HepG2 (cell line): Measurements from ENCODE around the gene SLC16A4. TPM values are rescaled to one million over a fixed set of nuclear protein-coding genes. Genes with fewer than 3 reads are reported as not detected.
A peak's percentile ranks its signal among the peaks of the same experiment; 100 is the strongest.

Source experiments
- AGO2 ChIP-seq: fragments of 200-400 bp; formaldehyde crosslinking; optimal IDR thresholded peaks from 2 replicates; pipeline ENCODE3; 2017; ENCODE audit warnings: mild to moderate bottlenecking, low read depth, low read length, moderate library complexity
- BCL6 ChIP-seq: IDR thresholded peaks from 2 replicates; pipeline ENCODE4 v1.6.1; 2016; ENCODE audit warnings: missing genetic modification reagents, missing compliant biosample characterization
- HES4 ChIP-seq: sonication (generic); formaldehyde crosslinking; IDR thresholded peaks from 2 replicates; pipeline ENCODE4 v1.9.0; 2021; ENCODE audit warnings: mild to moderate bottlenecking, missing genetic modification reagents, borderline replicate concordance
- IKZF1 ChIP-seq: fragments of 450-650 bp; IDR thresholded peaks from 2 replicates; pipeline ENCODE4 v1.7.1; 2016
- NCOA5 ChIP-seq: sonication (generic); formaldehyde crosslinking; IDR thresholded peaks from 2 replicates; pipeline ENCODE4 v1.4.0; 2020; ENCODE audit warnings: missing genetic modification reagents
- PAF1 ChIP-seq: IDR thresholded peaks from 2 replicates; pipeline ENCODE4 v1.6.1; 2016; ENCODE audit warnings: missing genetic modification reagents, missing compliant biosample characterization
- PHB2 ChIP-seq: fragments of 450-650 bp; IDR thresholded peaks from 2 replicates; pipeline ENCODE4 v1.6.1; 2018; ENCODE audit not compliant: partially characterized antibody
- REL ChIP-seq: sonication (generic); formaldehyde crosslinking; conservative IDR thresholded peaks from 2 replicates; pipeline ENCODE4 v1.8.0; 2022; ENCODE audit warnings: mild to moderate bottlenecking, missing genetic modification reagents, moderate library complexity
- RNF2 ChIP-seq: fragments of 450-650 bp; conservative IDR thresholded peaks from 2 replicates; pipeline ENCODE4 v1.6.1; 2016; ENCODE audit warnings: low read depth
- SP5 ChIP-seq: IDR thresholded peaks from 2 replicates; pipeline ENCODE4 v1.6.1; 2016; ENCODE audit warnings: low read depth, borderline replicate concordance
- TBL1XR1 ChIP-seq: fragments of 150-350 bp; IDR thresholded peaks from 2 replicates; pipeline ENCODE4 v1.6.1; 2014; ENCODE audit warnings: borderline replicate concordance, low read length; ENCODE audit not compliant: partially characterized antibody
- TBX3 ChIP-seq: fragments of 450-650 bp; IDR thresholded peaks from 2 replicates; pipeline ENCODE4 v1.6.1; 2017; ENCODE audit warnings: antibody characterized with exemption, mild to moderate bottlenecking, inconsistent platforms, borderline replicate concordance
- U2AF1 ChIP-seq: fragments of 200-400 bp; formaldehyde crosslinking; optimal IDR thresholded peaks from 2 replicates; pipeline ENCODE3; 2017; ENCODE audit warnings: mild to moderate bottlenecking, low read depth, low read length
- ZNF124 ChIP-seq: sonication (generic); formaldehyde crosslinking; IDR thresholded peaks from 2 replicates; pipeline ENCODE4 v1.4.0; 2020; ENCODE audit warnings: missing genetic modification reagents
- ZNF260 ChIP-seq: sonication (generic); formaldehyde crosslinking; IDR thresholded peaks from 2 replicates; pipeline ENCODE4 v1.4.0; 2020; ENCODE audit warnings: missing genetic modification reagents, low read depth, mild to moderate bottlenecking, borderline replicate concordance
- ZNF33A ChIP-seq: sonication (generic); formaldehyde crosslinking; IDR thresholded peaks from 2 replicates; pipeline ENCODE4 v1.5.1; 2020; ENCODE audit warnings: missing genetic modification reagents, mild to moderate bottlenecking, moderate library complexity, borderline replicate concordance
- ZNF33B ChIP-seq: sonication (generic); formaldehyde crosslinking; IDR thresholded peaks from 2 replicates; pipeline ENCODE4 v1.5.1; 2020; ENCODE audit warnings: mild to moderate bottlenecking, missing genetic modification reagents
- ZNF451 ChIP-seq: sonication (generic); formaldehyde crosslinking; IDR thresholded peaks from 2 replicates; pipeline ENCODE4 v1.5.0; 2020; ENCODE audit warnings: mild to moderate bottlenecking, missing genetic modification reagents
- ZNF510 ChIP-seq: sonication (generic); formaldehyde crosslinking; IDR thresholded peaks from 2 replicates; pipeline ENCODE4 v1.4.0; 2020; ENCODE audit warnings: low read depth, mild to moderate bottlenecking, missing genetic modification reagents
- ZNF672 ChIP-seq: sonication (generic); formaldehyde crosslinking; IDR thresholded peaks from 2 replicates; pipeline ENCODE4 v1.8.1; 2022; ENCODE audit warnings: missing genetic modification reagents
- ZNF766 ChIP-seq: sonication (generic); formaldehyde crosslinking; IDR thresholded peaks from 2 replicates; pipeline ENCODE4 v1.5.0; 2020; ENCODE audit warnings: missing genetic modification reagents, borderline replicate concordance
- ZZZ3 ChIP-seq: sonication (generic); formaldehyde crosslinking; IDR thresholded peaks from 2 replicates; pipeline ENCODE4 v1.4.0; 2020; ENCODE audit warnings: missing genetic modification reagents, mild to moderate bottlenecking, borderline replicate concordance
- polyA plus RNA-seq, 8 experiments: library from polyadenylated mRNA; depleted of rRNA in 3 of 8; stranded (reverse) in 7 of 8; unstranded in 1 of 8; fragments of >200 nt; fragmentation: Illumina TruSeq in 4 of 8; extraction: Trizol in 4 of 8; gene quantifications; 2 replicates each; pipeline versions ENCODE4 v1.2.1 to v1.2.3, GENCODE V29; 2011 to 2016; ENCODE audit warnings: low read depth in 4 of 8, missing spikeins in 1 of 8, mixed read lengths in 1 of 8; ENCODE audit not compliant: insufficient read depth in 1 of 8
- total RNA-seq, 5 experiments: library from RNA; depleted of rRNA; stranded (reverse); fragments of >200 nt; fragmentation: Illumina TruSeq; extraction: Trizol; gene quantifications; 2 replicates each; pipeline ENCODE4 v1.2.3, GENCODE V29; 2016; ENCODE audit warnings: low read depth in 1 of 5
- TF ChIP-seq, protein P1 (sequence below): sonication (generic); formaldehyde crosslinking; IDR thresholded peaks from 2 replicates; pipeline ENCODE4 v1.4.0; 2020; ENCODE audit warnings: low read depth, mild to moderate bottlenecking, missing genetic modification reagents
- TF ChIP-seq, protein P2 (sequence below): sonication (generic); formaldehyde crosslinking; IDR thresholded peaks from 2 replicates; pipeline ENCODE4 v1.4.0; 2020; ENCODE audit warnings: missing genetic modification reagents
- TF ChIP-seq, protein P3 (sequence below): IDR thresholded peaks from 2 replicates; pipeline ENCODE4 v1.6.1; 2012; ENCODE audit warnings: inconsistent platforms
- TF ChIP-seq, protein P4 (sequence below): sonication (generic); formaldehyde crosslinking; IDR thresholded peaks from 2 replicates; pipeline ENCODE4 v1.5.1; 2020; ENCODE audit warnings: mild to moderate bottlenecking, missing genetic modification reagents, moderate library complexity
- TF ChIP-seq, protein P5 (sequence below): sonication (generic); formaldehyde crosslinking; IDR thresholded peaks from 2 replicates; pipeline ENCODE4 v1.4.0; 2020; ENCODE audit warnings: mild to moderate bottlenecking, missing genetic modification reagents

The SLC16A4 gene
- total and polyA plus RNA-seq, 2 of the 13 experiments (the other 11 are each of a cell fraction or from before 2014, with no cell fraction given): 1.1 to 1.5 TPM

DNA sequence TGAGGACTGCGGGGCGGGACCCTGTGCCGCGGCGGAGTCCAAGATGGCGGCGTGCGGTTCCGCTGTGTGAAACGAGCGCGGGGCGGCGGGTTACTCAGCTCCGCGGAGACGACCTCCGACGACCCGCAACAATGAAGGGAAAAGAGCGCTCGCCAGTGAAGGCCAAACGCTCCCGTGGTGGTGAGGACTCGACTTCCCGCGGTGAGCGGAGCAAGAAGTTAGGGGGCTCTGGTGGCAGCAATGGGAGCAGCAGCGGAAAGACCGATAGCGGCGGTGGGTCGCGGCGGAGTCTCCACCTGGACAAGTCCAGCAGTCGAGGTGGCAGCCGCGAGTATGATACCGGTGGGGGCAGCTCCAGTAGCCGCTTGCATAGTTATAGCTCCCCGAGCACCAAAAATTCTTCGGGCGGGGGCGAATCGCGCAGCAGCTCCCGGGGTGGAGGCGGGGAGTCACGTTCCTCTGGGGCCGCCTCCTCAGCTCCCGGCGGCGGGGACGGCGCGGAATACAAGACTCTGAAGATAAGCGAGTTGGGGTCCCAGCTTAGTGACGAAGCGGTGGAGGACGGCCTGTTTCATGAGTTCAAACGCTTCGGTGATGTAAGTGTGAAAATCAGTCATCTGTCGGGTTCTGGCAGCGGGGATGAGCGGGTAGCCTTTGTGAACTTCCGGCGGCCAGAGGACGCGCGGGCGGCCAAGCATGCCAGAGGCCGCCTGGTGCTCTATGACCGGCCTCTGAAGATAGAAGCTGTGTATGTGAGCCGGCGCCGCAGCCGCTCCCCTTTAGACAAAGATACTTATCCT lies 51.2 kb downstream of the SLC16A4 start (continued):
- TF ChIP-seq, protein P1, sequence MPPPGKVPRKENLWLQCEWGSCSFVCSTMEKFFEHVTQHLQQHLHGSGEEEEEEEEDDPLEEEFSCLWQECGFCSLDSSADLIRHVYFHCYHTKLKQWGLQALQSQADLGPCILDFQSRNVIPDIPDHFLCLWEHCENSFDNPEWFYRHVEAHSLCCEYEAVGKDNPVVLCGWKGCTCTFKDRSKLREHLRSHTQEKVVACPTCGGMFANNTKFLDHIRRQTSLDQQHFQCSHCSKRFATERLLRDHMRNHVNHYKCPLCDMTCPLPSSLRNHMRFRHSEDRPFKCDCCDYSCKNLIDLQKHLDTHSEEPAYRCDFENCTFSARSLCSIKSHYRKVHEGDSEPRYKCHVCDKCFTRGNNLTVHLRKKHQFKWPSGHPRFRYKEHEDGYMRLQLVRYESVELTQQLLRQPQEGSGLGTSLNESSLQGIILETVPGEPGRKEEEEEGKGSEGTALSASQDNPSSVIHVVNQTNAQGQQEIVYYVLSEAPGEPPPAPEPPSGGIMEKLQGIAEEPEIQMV (CRISPR knock-in tag): no peak
- TF ChIP-seq REL (CRISPR knock-in tag) (peak; percentile 87), RNF2 (no peak), U2AF1 (peak; percentile 11), NCOA5 (CRISPR knock-in tag) (no peak), AGO2 (peak; percentile 90), PHB2 (no peak), ZNF33A (CRISPR knock-in tag) (no peak), ZNF124 (no peak), ZNF510 (no peak), ZNF451 (CRISPR knock-in tag) (0 out of 2 replicates have a peak, but pooled peaks have one; percentile 36), BCL6 (CRISPR knock-in tag) (0 out of 2 replicates have a peak, but pooled peaks have one; percentile 30), ZZZ3 (CRISPR knock-in tag) (no peak), ZNF766 (CRISPR knock-in tag) (no peak), TBL1XR1 (no peak), TBX3 (peak; percentile 14; the same call in 1 of the 2 replicates), SP5 (CRISPR knock-in tag) (no peak), PAF1 (no peak), HES4 (peak; percentile 61; the same call in 1 of the 2 replicates), IKZF1 (no peak), ZNF260 (no peak), ZNF672 (CRISPR knock-in tag) (no peak), ZNF33B (CRISPR knock-in tag) (no peak; the same call in 1 of the 2 replicates)
- TF ChIP-seq, protein P2, sequence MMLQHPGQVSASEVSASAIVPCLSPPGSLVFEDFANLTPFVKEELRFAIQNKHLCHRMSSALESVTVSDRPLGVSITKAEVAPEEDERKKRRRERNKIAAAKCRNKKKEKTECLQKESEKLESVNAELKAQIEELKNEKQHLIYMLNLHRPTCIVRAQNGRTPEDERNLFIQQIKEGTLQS (CRISPR knock-in tag): 0 out of 2 replicates have a peak, but pooled peaks have one; percentile 8
- TF ChIP-seq, protein P3, sequence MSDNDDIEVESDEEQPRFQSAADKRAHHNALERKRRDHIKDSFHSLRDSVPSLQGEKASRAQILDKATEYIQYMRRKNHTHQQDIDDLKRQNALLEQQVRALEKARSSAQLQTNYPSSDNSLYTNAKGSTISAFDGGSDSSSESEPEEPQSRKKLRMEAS: peak; percentile 40; the same call in 1 of the 2 replicates
- TF ChIP-seq, protein P4, sequence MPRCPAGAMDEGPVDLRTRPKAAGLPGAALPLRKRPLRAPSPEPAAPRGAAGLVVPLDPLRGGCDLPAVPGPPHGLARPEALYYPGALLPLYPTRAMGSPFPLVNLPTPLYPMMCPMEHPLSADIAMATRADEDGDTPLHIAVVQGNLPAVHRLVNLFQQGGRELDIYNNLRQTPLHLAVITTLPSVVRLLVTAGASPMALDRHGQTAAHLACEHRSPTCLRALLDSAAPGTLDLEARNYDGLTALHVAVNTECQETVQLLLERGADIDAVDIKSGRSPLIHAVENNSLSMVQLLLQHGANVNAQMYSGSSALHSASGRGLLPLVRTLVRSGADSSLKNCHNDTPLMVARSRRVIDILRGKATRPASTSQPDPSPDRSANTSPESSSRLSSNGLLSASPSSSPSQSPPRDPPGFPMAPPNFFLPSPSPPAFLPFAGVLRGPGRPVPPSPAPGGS: no peak
- TF ChIP-seq, protein P5, sequence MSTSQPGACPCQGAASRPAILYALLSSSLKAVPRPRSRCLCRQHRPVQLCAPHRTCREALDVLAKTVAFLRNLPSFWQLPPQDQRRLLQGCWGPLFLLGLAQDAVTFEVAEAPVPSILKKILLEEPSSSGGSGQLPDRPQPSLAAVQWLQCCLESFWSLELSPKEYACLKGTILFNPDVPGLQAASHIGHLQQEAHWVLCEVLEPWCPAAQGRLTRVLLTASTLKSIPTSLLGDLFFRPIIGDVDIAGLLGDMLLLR (CRISPR knock-in tag): peak; percentile 63; the same call in 1 of the 2 replicates
